SK-N-SH treated with all-trans-retinoic acid at 6 μM for 48 hours (cell line): ENCODE data around the gene KIF3B.

Experiments used
- CREB5 ChIP-seq: fragments of 250-450 bp; sonication (Bioruptor Pico); IDR thresholded peaks from 2 replicates; pipeline ENCODE4 v1.5.1; 2020; ENCODE audit warnings: low read depth, mild to moderate bottlenecking, moderate library complexity
- CSDC2 ChIP-seq: fragments of 250-450 bp; sonication (Bioruptor Pico); IDR thresholded peaks from 2 replicates; pipeline ENCODE4 v1.5.0; 2020; ENCODE audit warnings: mild to moderate bottlenecking, moderate library complexity
- OSR1 ChIP-seq: fragments of 250-450 bp; sonication (Bioruptor Pico); IDR thresholded peaks from 2 replicates; pipeline ENCODE4 v1.8.0; 2022; ENCODE audit warnings: moderate library complexity, mild to moderate bottlenecking, inconsistent platforms
- PPARA ChIP-seq: fragments of 250-450 bp; sonication (Bioruptor Pico); IDR thresholded peaks from 2 replicates; pipeline ENCODE4 v1.5.0; 2020; ENCODE audit warnings: mild to moderate bottlenecking, borderline replicate concordance
- SNAI2 ChIP-seq: fragments of 250-450 bp; sonication (Bioruptor Pico); IDR thresholded peaks from 2 replicates; pipeline ENCODE4 v1.5.0; 2020; ENCODE audit warnings: mild to moderate bottlenecking, moderate library complexity
- TF ChIP-seq, protein P1 (sequence below): fragments of 250-450 bp; sonication (Bioruptor Pico); IDR thresholded peaks from 2 replicates; pipeline ENCODE4 v1.8.0; 2021; ENCODE audit warnings: low read depth, mild to moderate bottlenecking, moderate library complexity, borderline replicate concordance
- TF ChIP-seq, protein P2 (sequence below): fragments of 250-450 bp; sonication (Bioruptor Pico); IDR thresholded peaks from 2 replicates; pipeline ENCODE4 v1.5.1; 2021; ENCODE audit warnings: mild to moderate bottlenecking, moderate library complexity

- TF ChIP-seq CREB5 (CRISPR knock-in tag) (no peak), CSDC2 (CRISPR knock-in tag) (no peak), PPARA (no peak), OSR1 (no peak), SNAI2 (CRISPR knock-in tag) (no peak)
- TF ChIP-seq, protein P1, sequence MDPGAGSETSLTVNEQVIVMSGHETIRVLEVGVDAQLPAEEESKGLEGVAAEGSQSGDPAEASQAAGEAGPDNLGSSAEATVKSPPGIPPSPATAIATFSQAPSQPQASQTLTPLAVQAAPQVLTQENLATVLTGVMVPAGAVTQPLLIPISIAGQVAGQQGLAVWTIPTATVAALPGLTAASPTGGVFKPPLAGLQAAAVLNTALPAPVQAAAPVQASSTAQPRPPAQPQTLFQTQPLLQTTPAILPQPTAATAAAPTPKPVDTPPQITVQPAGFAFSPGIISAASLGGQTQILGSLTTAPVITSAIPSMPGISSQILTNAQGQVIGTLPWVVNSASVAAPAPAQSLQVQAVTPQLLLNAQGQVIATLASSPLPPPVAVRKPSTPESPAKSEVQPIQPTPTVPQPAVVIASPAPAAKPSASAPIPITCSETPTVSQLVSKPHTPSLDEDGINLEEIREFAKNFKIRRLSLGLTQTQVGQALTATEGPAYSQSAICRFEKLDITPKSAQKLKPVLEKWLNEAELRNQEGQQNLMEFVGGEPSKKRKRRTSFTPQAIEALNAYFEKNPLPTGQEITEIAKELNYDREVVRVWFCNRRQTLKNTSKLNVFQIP: no peak
- TF ChIP-seq, protein P2, sequence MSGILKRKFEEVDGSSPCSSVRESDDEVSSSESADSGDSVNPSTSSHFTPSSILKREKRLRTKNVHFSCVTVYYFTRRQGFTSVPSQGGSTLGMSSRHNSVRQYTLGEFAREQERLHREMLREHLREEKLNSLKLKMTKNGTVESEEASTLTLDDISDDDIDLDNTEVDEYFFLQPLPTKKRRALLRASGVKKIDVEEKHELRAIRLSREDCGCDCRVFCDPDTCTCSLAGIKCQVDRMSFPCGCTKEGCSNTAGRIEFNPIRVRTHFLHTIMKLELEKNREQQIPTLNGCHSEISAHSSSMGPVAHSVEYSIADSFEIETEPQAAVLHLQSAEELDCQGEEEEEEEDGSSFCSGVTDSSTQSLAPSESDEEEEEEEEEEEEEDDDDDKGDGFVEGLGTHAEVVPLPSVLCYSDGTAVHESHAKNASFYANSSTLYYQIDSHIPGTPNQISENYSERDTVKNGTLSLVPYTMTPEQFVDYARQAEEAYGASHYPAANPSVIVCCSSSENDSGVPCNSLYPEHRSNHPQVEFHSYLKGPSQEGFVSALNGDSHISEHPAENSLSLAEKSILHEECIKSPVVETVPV (CRISPR knock-in tag): no peak
Observed at GRCh38 chr20:32339116-32339515, 61.7 kb downstream of the KIF3B start.
